DMS153 treated with DMSO at 0.1 percent for 48 hours (cell line): ENCODE results near the gene EDA.

ENCODE experiments used
- DNase-seq: peaks from one replicate; lab custom pipeline; 2025; ENCODE audit not compliant: unreplicated experiment; lab: John Stamatoyannopoulos, UW

Gene EDA

GRCh38 chrX:69615779-69616456 is at the start of gene EDA:
TSS of gene EDA (plus strand) at chrX:69616113.
- DNase-seq, result peak; percentile 65

GRCh38 chrX:69568828-69569227 is 47.1 kb upstream of the EDA start:
- no peak for DNase-seq

- DNase-seq, result no peak
Observed at GRCh38 chrX:69597399-69597798, 18.5 kb upstream of the EDA start.

GRCh38 chrX:69600182-69600581 is 15.7 kb upstream of the EDA start:
- DNase-seq, result no peak

- no peak for DNase-seq
Observed at GRCh38 chrX:69603566-69604194, 12.2 kb upstream of the EDA start.

GRCh38 chrX:69605521-69605920 is 10.4 kb upstream of the EDA start:
- DNase-seq, result no peak

- no peak for DNase-seq
Observed at GRCh38 chrX:69607616-69608015, 8.3 kb upstream of the EDA start.

- no peak for DNase-seq
Observed at GRCh38 chrX:69613946-69614345, 2.0 kb upstream of the EDA start.

GRCh38 chrX:69614886-69615285 is 1.0 kb upstream of the EDA start:
- DNase-seq, result no peak

- no peak for DNase-seq
Observed at GRCh38 chrX:69615342-69615741, 571 bp upstream of the EDA start.

GRCh38 chrX:69616457-69617203 is 717 bp downstream of the EDA start:
- no peak for DNase-seq

- DNase-seq, result no peak
Observed at GRCh38 chrX:69618803-69619202, 2.9 kb downstream of the EDA start.

- DNase-seq, result no peak
Observed at GRCh38 chrX:69626129-69626528, 10.2 kb downstream of the EDA start.

- DNase-seq, result no peak
Observed at GRCh38 chrX:69627744-69628143, 11.8 kb downstream of the EDA start.

- no peak for DNase-seq
Observed at GRCh38 chrX:69630147-69630546, 14.2 kb downstream of the EDA start.

GRCh38 chrX:69664693-69665092 is 48.8 kb downstream of the EDA start:
- no peak for DNase-seq

- DNase-seq, result no peak
Observed at GRCh38 chrX:69670001-69670555, 54.2 kb downstream of the EDA start.

- DNase-seq, result no peak
Observed at GRCh38 chrX:69674891-69675290, 59.0 kb downstream of the EDA start.

- DNase-seq, result no peak
Observed at GRCh38 chrX:69705818-69706217, 89.9 kb downstream of the EDA start.

GRCh38 chrX:69718102-69718501 is 102.2 kb downstream of the EDA start:
- no peak for DNase-seq

GRCh38 chrX:69724307-69724706 is 108.4 kb downstream of the EDA start:
- DNase-seq, result no peak

- no peak for DNase-seq
Observed at GRCh38 chrX:69740317-69740716, 124.4 kb downstream of the EDA start.
